SHP77 (cell line): Measurements from ENCODE around the gene NUMB.

Experiments
- DNase-seq, 2 experiments: peaks; one replicate each; lab custom pipeline; 2025; lab: John Stamatoyannopoulos, UW

The NUMB gene

DNA sequence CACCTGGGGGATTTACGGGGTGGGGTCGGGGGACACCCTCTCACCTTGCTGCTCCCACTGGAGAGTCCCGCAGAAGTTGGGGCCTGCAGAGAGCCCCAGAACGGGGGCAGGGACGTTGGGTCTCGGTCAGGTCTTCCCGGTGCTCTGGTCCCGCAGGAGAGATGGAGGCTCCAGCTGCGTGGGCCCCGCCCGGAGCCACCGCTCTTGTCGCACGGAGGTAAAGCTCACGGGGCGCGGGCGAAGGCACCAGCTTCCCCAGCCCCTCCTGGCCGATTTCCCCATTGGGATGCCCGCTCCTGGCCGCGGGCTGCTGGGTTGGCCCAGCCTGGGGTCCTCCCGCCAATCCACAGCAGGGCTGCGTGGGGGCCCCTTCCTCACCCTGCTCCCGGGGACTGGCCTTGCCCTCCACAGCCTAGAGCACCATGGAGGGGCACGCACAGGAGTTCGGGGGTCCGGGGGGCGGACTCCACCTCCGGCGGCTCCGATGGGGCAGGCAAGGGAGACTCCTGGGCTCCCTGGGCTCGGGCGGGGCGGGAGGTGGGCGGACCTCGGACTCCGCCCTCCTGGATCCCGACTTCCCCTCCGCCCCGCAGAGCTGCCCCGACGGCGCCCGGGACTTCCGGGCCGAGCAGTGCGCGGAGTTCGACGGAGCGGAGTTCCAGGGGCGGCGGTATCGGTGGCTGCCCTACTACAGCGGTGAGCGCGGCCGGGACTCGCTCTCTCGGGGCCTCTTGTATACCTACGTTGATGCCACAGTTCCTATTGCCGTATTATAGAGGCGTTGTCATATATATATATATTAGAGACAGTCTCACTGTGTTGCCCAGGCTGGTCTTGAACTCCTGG is 212.6 kb downstream of the NUMB start:
- no peak for DNase-seq

DNA sequence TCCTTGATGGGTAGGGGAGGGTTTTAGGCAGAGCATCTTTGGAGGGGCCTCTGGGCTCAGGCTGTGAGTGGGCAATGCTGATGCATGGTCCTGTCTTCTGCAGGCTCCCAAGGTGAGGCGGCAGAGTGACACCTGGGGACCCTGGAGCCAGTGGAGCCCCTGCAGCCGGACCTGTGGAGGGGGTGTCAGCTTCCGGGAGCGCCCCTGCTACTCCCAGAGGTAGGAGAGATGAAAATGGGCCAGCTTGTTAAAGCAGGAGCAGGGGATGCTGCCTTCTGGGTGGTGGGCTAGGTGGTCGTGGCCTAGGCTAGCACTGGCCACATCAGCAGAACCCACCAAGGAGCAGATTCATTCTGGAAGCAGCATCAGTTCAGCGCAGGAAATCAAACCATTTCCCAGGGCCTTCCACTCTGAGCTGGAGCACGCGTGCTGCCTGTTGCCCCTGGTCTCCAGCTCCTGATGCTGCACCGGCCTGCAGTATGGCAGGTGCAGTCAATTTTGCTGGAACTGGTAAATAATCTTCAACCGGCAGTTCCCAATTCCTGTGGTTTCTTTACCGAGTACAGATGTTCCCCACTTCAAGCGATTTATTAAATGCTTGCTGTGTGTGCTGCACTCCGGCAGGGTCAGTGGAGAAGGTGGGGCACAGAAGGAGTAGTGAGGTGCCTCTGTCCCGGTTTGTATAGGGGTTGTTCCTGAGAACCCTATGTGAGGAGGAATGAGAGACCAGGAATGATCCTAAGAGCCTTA is 213.6 kb downstream of the NUMB start:
- DNase-seq, result no peak

DNA sequence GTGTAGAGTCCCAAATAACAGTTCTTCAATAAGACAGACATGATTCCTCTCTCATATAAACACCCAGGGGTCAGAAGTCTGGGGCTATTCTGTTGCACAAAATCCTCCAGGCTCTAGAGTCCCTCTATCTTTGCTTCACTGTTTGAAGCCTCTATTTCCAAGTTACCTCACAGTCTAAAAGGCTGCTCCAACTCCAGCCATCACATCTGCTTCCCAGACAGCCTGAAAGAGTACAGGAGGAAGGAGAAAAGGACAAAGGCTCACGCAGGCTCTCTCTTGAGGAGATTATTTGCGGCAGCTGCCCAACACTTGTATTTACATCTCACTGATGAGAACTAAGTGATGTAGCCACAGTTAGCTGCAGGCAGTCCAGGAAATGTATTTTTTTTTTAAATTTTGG is 214.6 kb downstream of the NUMB start:
- DNase-seq, result no peak

DNA sequence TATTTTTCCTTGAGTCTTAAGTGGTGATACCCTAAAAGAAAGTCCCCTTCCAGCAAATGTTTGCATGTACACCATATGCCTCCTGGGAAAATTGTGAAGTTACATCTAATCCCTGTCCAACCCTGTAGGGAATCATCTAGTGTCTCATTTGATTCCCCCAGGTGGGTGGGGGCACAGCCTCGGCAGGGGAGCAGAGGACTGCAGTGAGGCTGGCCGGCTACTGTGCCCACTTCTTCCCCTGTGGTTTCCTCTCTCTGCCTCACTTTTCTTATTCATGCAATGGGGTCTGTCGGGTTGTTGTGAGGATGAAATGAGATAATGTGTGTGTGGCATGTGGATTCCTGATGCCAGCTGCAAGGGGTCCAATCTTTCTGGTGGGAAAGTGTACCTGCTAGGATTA is 215.0 kb downstream of the NUMB start:
- no peak for DNase-seq

DNA sequence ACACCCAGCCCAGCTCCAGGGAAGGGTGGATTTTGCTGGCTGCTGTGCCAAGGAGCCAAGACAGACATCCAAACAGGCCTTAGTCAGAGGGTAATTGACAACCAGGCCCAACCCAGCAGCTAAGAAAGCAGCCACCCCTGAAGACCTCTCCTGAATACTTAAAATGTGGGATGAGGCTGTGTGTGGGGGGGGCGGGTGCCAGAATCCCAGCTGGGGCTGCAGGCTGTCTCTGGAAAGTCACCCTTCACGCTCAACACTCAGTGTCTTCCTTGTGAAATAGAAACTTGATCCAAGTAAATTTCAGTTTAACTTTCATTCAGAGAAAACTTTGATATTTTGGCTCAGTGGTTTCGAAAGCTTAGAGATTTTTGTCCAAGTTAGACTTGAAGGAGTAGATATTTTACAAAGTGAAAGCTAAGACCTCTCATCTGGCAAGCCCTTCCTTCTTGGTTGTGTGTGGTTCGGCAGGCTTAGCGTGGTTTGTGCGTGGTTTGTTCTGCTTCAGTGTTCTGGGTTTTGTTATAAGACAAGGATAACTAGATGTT is 215.9 kb downstream of the NUMB start:
- DNase-seq, result no peak

DNA sequence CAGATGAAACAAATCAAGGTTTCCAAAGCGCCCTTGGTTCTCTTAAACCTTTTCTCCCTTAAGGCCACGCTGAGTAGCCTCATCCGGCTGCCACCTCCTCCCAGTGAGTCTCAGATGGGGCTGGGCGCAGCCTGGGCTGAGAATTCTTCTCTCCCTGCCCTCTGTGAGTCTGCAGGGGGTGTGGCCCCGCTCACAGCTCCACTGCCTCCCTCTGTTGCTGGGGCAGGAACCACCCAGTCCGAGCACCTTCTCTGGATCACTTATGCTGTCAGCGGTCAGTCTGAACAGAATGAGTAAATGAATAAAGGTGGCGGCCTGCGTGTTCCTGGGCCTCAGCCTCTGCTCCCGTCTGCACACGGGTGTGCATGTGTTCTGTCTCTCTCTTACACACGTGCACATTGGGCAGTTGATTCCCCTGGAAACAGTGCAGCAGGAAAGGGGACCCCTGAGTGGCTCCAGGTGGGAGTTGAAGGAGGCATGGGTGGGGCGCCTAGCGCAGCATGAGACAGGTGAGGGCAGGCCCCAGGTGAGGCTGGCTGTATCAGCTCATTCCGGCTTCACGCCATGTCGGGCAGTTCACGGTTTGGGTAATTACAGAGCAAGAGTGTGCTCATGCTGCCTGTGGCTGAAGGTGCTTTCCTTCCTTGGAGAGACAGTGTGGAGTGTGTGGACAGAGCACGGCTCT is 216.7 kb downstream of the NUMB start:
- no peak for DNase-seq

DNA sequence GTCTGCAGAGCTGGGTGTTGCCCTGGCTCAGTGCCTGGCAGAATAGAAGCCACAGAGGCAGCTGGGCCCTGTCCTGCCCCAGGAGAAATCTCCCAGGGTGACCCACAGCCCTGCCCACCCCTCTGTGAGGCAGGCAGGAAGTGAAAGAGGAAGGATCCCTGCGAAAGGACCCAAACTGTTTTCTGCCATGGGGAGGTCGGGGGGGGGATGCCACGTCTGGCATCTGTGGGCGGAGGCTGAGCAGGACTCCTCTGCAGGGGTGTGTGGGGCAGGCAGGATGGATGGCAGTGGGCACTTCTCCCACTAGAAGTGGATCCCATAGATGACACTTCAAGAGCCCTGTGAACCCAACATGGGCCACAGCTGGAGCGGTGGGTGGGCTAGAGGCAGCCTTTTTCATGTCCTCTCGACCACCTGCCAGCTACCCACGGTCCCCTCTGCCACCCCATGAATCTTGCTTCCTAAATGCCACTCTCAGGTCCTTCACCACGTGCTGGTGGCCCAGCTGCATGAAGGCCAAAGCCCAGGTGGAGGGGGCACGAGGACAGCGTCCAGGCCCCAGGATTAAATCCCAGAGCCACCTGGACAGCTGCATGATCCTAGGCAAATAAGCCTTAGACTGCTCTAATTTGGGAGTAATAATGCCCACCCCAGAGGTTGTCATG is 217.4 kb downstream of the NUMB start:
- no peak for DNase-seq

DNA sequence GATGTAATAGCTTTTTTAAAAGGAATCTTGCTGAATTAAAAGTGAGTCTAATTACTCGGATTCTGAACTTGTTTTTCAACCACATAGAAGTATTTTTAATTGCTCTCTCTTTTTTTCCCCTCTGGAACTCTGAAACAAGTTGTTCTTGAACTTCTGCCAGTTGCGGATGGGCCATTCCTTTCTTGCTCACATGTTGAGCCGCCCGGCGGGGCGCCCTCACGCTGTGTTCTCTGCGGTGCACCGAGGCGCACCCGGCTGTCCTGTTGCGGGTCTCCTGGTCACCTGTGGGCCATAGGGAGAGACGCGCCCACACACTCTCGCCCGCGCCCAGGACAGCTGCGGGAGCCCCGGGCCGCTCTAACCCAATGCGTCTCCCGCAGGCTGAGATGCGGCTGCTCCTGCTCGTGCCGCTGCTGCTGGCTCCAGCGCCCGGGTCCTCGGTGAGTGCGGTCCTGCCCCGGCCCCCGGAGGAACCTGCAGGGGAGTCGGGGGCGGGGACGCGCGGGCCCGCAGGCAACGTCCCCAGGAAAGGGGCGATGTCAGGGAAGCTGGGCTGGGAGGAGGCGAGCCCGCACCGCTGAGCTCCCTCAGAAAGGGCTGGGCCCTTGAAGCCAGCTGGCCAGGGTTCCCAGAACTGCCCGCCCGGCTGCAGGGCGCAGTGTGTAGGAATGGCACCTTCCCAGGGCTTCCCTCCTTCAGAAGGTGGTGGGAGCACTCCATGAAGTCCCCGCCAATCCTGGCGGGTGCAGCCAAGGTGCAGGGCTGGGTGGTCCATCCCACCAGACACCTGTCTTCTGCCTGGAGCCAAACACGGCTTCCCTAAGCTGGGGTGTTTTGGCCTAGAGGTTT is 218.7 kb downstream of the NUMB start:
- DNase-seq, result no peak

DNA sequence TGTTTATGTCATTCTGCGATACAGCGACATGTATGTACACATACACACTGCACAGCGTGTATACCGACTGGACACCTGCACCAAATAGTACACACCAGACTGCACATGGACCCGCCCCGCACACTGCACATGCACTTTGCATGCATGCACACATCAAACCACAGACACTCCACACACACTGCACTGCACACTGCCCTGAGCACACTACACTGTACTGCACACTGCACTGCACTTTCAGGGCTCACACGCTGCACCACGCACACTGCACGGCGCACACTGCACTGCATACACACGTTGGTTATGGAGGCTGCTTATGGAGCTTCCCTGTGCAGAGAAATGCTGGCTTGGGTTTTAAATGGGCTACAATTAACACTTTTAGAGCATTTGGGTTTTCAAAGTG is 219.4 kb downstream of the NUMB start:
- no peak for DNase-seq

DNA sequence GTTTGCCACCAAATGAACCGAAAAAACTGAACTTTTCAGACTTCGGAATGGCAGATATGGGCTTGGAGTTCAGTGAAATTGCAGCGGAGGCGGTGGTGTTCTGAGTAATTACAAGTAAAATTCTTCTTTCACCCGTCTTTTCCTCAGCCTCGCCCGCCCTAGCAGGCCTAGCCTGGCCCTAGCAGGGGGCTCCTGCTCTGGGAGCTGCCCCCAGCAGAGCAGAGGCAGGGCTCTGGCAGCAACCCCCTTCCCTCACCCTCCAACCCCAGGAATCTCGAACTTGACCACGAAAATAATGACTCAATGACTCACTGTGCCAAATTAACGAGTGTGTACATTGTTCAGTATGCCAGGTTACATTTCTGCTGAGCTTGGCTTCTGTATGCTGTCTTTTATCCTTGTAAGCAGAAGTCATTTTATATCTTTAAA is 219.9 kb downstream of the NUMB start:
- DNase-seq, result no peak

DNA sequence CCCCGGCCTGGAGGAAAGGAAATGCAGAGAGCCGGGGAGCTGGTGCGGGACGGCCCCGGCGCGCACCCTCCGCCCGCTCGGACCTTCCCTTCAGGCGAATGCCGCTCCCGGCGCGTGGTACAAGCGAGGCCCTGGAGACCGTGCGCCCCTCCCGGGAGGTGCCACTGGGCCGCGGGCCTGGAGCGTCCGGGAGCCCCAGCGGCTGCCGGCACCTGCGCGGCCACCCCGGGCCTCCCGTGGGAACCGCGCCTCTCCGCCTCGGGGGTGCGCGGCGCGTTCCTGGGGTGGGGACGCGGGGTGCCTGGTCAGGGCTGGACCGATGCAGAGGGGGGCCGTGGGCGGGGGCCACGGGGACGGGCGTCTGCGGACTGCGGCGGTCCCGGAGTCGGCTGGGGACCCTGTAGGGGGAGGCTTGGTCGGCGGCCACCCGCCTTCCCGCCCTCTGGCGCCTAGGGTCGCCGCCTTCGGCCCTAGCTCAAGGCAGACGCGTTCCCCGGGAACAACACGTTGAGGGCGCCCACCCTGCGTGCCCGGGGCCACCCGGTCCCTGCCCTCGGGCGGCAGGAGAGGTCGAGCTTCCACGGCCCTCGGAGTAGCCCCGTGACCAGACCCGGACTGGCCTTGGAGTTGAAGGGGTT is 220.4 kb downstream of the NUMB start:
- DNase-seq, result no peak

DNA sequence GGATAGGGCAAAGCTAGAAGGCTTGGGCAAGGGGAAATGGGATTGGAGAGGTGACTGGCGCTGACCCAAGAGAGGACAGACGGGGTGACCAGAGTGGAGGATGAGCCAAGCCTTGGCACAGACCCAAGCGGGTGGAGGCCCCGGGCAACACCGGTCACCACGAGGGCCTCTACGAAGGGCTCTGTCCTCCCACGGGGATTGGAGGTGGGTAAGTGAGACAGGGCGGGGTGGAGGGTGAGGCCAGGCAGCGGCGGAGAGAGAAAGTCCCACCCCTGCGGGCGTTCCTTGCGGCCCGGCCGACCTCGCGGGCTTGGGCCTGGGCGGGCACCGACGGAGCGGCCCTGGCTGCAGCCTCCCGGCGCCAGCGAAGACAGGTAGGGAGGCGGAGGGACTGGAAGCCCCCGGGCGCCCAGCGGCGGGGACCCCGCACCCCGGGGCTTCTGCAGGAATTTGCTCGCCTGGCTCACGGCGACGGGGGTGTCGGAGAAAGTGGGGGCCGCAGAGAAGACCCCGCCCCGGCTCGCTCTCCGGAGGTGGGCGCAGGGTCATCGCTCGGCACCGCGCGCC is 221.0 kb downstream of the NUMB start, which contains the start of gene PAPLN:
Gene PAPLN, plus strand, starts transcription at position 288 of the 567 bp plus-strand sequence. CDS start 2,273 bp downstream, outside the sequence.
- no peak for DNase-seq

DNA sequence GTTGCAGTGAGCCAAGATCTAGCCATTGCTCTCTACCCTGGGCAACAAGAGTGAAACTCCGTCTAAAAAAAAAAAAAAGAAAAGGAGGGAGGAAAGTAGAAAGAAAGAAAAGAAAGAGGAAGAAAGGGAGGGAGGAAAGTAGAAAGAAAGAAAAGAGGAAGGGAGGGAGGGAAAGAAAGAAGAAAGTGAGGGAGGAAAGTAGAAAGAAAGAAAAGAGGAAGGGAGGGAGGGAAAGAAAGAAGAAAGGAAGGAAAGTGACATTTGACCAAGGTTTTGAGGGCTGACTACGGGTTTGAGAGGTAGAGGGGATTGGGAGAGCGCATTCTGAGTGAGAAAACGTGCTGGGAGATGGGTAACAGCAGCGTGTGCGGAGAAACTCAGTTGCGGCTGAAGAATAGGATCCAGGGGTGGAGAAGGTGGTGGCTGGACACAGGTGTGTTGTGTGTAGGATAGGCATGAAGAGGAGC is 221.6 kb downstream of the NUMB start:
- DNase-seq, result no peak

DNA sequence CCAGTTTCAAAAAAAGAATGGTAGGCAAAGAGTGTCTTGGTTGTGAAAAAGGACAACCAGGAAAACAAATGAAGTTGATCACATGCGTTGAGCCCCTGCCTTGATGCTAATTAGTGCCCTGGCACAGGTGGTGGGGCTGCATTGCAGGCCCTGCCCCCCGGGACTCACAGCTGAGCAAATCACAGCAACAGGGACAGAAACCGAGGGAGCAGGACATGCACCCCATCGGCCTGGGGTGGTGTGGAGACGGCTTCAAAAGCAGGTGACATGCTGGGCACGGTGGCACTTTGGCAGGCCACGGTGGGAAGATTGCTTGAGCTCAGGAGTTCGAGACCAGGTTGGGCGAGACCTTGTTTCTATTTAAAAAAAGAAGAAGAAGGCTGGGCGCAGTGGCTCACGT is 222.2 kb downstream of the NUMB start:
- DNase-seq, result no peak

DNA sequence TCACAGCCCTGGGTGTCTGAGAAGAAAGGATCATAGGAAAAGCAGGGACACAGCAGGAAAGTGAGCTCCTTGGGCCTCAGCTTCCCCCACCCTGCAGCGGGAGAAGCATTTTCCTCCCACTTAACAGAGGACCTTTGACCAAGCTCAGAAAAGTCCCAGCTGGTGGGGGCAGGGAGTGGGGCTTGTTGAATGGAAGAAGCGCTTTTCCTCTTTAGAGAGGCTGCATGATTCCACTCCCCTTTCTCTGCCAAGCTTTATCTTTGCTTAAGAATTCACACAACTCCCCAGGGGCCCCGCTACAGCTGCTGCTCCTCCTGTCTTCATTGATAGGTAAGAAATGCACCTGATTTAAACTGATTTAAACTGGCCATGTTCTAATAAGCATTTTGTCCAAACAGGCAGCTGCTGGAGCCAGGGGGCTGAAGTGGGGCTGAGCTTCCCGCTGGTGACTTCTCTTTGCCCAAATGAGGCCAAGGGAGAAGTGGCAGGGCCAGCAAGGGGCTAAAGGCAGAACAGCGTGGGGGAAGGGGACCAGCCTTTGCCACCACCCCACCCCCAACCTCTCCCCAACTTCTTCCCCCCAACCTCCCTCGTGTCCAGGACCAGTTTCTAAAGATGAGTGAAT is 222.7 kb downstream of the NUMB start:
- no peak for DNase-seq

DNA sequence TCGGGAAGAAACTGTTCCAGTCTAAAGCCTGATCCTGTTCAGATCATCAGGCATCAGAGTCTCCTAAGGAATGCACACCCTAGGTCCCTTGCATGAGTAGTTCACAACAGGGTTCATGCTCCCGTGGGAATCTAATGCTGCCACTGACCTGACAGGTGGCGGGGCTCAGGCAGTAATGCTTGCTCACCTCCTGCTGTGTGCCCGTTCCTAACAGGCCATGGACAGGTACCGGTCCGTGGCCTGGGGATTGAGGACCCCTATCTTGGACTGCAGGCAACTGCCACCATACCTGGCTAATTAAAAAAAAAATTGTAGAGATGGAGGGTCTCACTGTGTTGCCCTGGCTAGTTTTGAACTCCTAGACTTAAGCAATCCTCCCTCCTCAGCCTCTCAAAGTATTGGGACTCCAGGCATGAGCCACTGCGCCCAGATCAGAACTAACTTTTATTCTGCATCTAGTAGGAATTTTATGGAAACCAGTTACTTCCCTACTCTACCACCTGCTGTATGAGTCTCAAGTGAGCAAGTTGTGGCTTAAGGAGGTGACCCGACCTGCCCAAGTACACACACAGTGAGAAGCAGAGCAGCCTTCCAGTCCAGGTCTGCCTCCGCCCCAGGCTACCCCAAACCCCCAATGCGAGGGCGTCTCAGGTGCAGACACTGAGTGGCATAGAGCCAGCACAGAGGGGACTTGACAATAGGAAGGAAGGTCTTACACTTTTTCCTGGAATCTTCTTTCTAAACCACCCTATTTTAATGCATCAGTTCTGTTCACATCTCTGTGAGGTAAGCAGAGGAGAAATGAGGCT is 223.6 kb downstream of the NUMB start:
- DNase-seq, result no peak

DNA sequence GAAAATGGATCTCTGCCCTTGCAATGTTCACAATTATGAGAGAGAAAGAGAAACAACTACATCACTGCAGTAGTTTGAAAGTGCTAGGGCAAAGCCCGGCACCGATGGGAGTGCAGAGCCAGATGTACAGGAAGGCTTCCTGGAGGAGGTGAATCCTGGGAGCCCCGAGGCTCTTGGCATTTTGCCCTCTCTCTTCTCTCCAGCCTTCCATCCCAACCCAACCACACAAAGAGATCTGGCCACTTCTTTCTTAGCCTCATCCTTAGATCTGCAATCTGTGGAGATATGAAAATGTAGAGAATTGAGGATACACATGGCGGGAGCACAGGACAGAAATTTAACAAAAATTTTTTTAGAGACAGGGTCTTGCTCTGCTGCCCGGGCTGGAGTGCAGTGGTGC is 224.3 kb downstream of the NUMB start:
- no peak for DNase-seq

DNA sequence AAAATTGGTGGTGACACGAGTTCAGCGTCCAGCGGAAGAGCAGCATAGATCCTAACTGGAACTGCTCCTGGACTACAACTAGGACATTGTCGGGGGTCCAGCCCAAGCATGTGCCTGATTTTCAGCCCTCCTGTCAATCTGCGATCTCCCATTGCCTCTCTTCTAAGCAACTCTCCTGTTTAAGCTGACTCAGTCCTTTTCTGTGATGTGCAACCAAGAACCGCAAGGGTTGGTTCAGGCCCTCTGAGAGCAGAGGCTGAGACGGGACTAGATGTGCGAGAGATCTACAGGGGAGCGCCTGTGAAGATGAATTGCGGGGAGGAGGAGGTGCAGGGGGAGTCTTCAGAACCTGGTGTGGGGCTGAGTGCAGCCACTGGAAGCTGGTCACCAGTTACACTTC is 224.8 kb downstream of the NUMB start:
- no peak for DNase-seq

DNA sequence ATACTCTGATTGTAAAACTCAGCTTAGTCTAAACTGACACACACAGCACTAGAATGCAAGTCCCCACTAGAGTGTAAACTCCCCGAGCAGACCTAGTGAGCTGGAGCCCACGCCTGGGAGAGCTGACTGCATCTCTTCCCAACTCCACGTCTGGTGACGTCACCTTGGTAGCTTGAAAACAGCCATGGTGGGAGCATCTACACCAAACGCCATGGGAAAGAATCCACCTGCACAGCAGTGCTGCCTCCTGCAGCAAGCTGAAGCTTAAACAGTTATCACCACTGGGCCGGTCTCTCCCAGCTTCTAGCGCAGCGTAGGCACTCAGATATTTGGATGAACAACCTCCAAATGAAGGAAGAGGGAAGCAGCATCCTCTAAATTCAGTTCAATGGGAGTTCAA is 225.4 kb downstream of the NUMB start:
- no peak for DNase-seq
